Skin of body (tissue), 2 donors: ENCODE data around the gene TP63. TPM values are rescaled to one million over a fixed set of nuclear protein-coding genes. Genes with fewer than 3 reads are reported as not detected.

Source experiments
- DNase-seq: peaks from one replicate; lab custom pipeline; 2025; lab: John Stamatoyannopoulos, UW
- total RNA-seq: library from RNA; depleted of rRNA; stranded (reverse); fragments of >200 nt; gene quantifications from one replicate; pipeline ENCODE4 v1.2.3, GENCODE V29; 2014

Gene TP63
- total RNA-seq, 1 donor from 2014 or later = 86.9 TPM

GRCh38 chr3:189809583-189809982 lies 178.4 kb downstream of the TP63 start:
- no peak for DNase-seq

GRCh38 chr3:189812806-189813465 lies 181.7 kb downstream of the TP63 start:
- DNase-seq = no peak

GRCh38 chr3:189813647-189814240 lies 182.6 kb downstream of the TP63 start:
- no peak for DNase-seq

GRCh38 chr3:189820365-189820720 lies 189.2 kb downstream of the TP63 start:
- DNase-seq = no peak

- DNase-seq = no peak
Observed at GRCh38 chr3:189821262-189821661, 190.1 kb downstream of the TP63 start.

- no peak for DNase-seq
Observed at GRCh38 chr3:189822726-189823125, 191.5 kb downstream of the TP63 start.

- DNase-seq = peak; percentile 19
Observed at GRCh38 chr3:189824629-189825312, 193.6 kb downstream of the TP63 start.

- DNase-seq = no peak
Observed at GRCh38 chr3:189826566-189826965, 195.4 kb downstream of the TP63 start.

- no peak for DNase-seq
Observed at GRCh38 chr3:189827108-189827507, 195.9 kb downstream of the TP63 start.

- DNase-seq = no peak
Observed at GRCh38 chr3:189830401-189830800, 199.2 kb downstream of the TP63 start.

- no peak for DNase-seq
Observed at GRCh38 chr3:189833266-189833665, 202.1 kb downstream of the TP63 start.

- DNase-seq = peak; percentile 48
Observed at GRCh38 chr3:189833996-189834395, 202.8 kb downstream of the TP63 start.

GRCh38 chr3:189834462-189834861 lies 203.3 kb downstream of the TP63 start:
- no peak for DNase-seq

GRCh38 chr3:189836795-189837194 lies 205.6 kb downstream of the TP63 start:
- no peak for DNase-seq

GRCh38 chr3:189838291-189838690 lies 207.1 kb downstream of the TP63 start:
- DNase-seq = no peak

GRCh38 chr3:189839576-189839975 lies 208.4 kb downstream of the TP63 start:
- no peak for DNase-seq

GRCh38 chr3:189841473-189842205 lies 210.4 kb downstream of the TP63 start:
- no peak for DNase-seq

- DNase-seq = no peak
Observed at GRCh38 chr3:189842681-189843602, 211.8 kb downstream of the TP63 start.

- no peak for DNase-seq
Observed at GRCh38 chr3:189845069-189845468, 213.9 kb downstream of the TP63 start.

- DNase-seq = no peak
Observed at GRCh38 chr3:189848395-189849040, 217.3 kb downstream of the TP63 start.

- DNase-seq = no peak
Observed at GRCh38 chr3:189849262-189849661, 218.1 kb downstream of the TP63 start.
